ENCODE measurements around the gene ZNF462. TPM values are rescaled to one million over a fixed set of nuclear protein-coding genes. Genes with fewer than 3 reads are reported as not detected.
"Not testable (repeated sequence)": the region's sequence is repeated elsewhere in the genome, so short reads cannot be mapped to it uniquely, and the experiment has no call there.

ZNF462 gene
- total RNA-seq, 2 donors from 2014 or later: 41.4 to 54.4 TPM

DNA sequence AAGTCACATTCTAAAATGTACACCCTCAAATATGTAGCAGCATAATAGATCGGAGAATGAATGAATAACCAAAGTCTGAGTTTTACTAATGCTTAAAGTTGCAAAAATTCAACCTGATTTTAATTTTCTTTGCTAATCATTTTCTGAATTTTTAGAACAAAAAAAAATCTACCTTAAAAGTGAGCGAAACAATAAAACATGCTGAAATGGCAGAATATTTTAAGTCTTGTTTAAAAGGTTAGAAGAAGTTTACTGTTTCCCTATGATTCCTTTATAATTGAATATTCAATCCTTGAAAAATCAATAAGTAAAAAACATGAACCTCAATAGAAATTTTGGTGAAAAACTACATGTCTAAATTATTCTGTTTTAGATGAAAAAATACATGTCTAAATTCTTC, 27.1 kb upstream of the ZNF462 start:
- Histone ChIP-seq H3K9me3 (no peaks in the 10 kb centered on the region), H3K4me3 (no peak overlapping the region), H3K36me3 (no peaks in the 10 kb centered on the region), H3K27me3 (replicated peaks; ENCODE audit: insufficient read depth) (no peaks in the 10 kb centered on the region), H3K27ac (no peak overlapping the region), H3K4me1 (replicated peaks) (no peaks in the 10 kb centered on the region)
- DNase-seq (ENCODE audit: low spot score): no peak
- 96% methylated on average over 2 of the region's 2 CpGs for WGBS
- intact Hi-C loops (cut with DNase I): no loop called here
- TF ChIP-seq POLR2A (IDR thresholded peaks at IDR 0.05): no peak
- TF ChIP-seq, protein P1, sequence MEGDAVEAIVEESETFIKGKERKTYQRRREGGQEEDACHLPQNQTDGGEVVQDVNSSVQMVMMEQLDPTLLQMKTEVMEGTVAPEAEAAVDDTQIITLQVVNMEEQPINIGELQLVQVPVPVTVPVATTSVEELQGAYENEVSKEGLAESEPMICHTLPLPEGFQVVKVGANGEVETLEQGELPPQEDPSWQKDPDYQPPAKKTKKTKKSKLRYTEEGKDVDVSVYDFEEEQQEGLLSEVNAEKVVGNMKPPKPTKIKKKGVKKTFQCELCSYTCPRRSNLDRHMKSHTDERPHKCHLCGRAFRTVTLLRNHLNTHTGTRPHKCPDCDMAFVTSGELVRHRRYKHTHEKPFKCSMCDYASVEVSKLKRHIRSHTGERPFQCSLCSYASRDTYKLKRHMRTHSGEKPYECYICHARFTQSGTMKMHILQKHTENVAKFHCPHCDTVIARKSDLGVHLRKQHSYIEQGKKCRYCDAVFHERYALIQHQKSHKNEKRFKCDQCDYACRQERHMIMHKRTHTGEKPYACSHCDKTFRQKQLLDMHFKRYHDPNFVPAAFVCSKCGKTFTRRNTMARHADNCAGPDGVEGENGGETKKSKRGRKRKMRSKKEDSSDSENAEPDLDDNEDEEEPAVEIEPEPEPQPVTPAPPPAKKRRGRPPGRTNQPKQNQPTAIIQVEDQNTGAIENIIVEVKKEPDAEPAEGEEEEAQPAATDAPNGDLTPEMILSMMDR (IDR thresholded peaks at IDR 0.05): no peak
- no peak for TF ChIP-seq POLR2AphosphoS5 (IDR thresholded peaks at IDR 0.05)

DNA sequence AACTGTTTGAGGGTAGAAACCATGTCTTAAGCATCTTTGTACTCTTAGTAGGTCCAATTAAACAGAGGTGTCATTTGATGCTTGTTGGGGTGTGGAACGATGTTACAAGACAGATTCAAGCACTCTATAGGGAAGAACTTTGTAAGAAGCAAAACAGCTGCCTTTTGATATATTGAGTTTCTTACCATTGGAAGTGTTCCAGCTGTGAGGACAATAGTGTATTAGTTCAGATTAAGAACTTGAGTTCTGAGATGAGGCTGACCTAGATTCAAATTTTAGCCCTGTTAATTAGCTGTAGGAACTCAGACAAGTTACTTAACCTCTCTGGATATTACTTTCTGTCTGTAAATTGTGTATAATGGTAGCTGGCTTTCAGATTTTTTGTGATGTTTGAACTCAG, 19.6 kb upstream of the ZNF462 start:
- WGBS: 16% methylated on average over 1 of the region's 1 CpG
- no peak for TF ChIP-seq POLR2AphosphoS5 (IDR thresholded peaks at IDR 0.05)
- TF ChIP-seq, protein P1 (IDR thresholded peaks at IDR 0.05): no peak
- no peak for TF ChIP-seq POLR2A (IDR thresholded peaks at IDR 0.05)
- no peak for DNase-seq (ENCODE audit: low spot score)

DNA sequence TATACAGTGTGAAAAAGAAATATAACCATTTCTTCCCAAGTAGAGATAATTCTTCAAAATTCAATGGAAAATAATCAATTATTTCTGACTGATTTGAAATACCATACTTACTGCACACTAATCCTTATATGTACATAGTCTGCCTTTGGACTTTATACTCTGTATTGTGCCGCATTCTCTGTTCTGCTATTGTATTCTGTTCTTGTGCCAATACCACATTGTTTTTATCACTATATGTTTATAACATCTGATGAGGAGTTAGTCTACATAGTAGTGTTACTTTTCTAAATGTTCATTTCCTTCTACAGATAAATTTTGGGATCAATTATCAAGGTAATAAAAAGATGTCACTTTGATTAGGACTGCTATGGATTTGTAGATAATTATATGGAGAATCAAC, 16.7 kb upstream of the ZNF462 start:
- Histone ChIP-seq H3K4me1 (replicated peaks) (no peaks in the 10 kb centered on the region), H3K9me3 (no peaks in the 10 kb centered on the region), H3K36me3 (no peaks in the 10 kb centered on the region), H3K27ac (no peak overlapping the region), H3K27me3 (replicated peaks; ENCODE audit: insufficient read depth) (no peaks in the 10 kb centered on the region), H3K4me3 (no peak overlapping the region)
- 78% methylated on average over 1 of the region's 1 CpG for WGBS
- TF ChIP-seq POLR2A (IDR thresholded peaks at IDR 0.05) (no peak), POLR2AphosphoS5 (IDR thresholded peaks at IDR 0.05) (no peak)
- TF ChIP-seq, protein P1 (IDR thresholded peaks at IDR 0.05): no peak
- intact Hi-C loops (cut with DNase I): no loop called here
- DNase-seq (ENCODE audit: low spot score): no peak

More for the DNA sequence above, 19.6 kb upstream of the ZNF462 start:
- Histone ChIP-seq H3K27ac (no peak overlapping the region), H3K4me1 (replicated peaks) (no peaks in the 10 kb centered on the region), H3K36me3 (no peaks in the 10 kb centered on the region), H3K27me3 (replicated peaks; ENCODE audit: insufficient read depth) (no peaks in the 10 kb centered on the region), H3K4me3 (no peak overlapping the region), H3K9me3 (no peaks in the 10 kb centered on the region)
- intact Hi-C loops (cut with DNase I): no loop called here

DNA sequence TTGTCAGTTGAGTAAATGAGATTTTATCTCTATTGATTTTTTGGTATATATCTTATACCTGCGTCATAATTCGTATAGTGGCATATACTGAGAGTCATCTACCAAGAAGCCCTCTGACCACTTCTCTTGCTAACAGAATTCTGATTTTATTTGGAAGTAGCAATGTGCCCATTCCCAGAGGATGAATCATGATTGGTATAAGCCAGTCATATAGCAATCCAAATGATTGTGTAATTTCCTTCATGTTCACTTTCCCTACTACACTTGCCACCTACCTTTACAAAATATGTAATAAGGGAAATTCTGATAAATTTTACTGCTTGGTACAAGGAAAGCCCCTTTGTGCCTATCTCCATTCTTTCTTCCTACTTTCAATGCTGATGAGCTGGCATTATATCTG, 16.1 kb upstream of the ZNF462 start:
- Histone ChIP-seq H3K27me3 (replicated peaks; ENCODE audit: insufficient read depth) (no peaks in the 10 kb centered on the region), H3K27ac (no peak overlapping the region), H3K4me3 (no peak overlapping the region), H3K36me3 (no peaks in the 10 kb centered on the region), H3K4me1 (replicated peaks) (no peaks in the 10 kb centered on the region), H3K9me3 (no peaks in the 10 kb centered on the region)
- TF ChIP-seq POLR2AphosphoS5 (IDR thresholded peaks at IDR 0.05) (no peak), POLR2A (IDR thresholded peaks at IDR 0.05) (no peak)
- TF ChIP-seq, protein P1 (IDR thresholded peaks at IDR 0.05): no peak
- WGBS: 81% methylated on average over 2 of the region's 2 CpGs
- DNase-seq (ENCODE audit: low spot score): no peak
- intact Hi-C loops (cut with DNase I): no loop called here

DNA sequence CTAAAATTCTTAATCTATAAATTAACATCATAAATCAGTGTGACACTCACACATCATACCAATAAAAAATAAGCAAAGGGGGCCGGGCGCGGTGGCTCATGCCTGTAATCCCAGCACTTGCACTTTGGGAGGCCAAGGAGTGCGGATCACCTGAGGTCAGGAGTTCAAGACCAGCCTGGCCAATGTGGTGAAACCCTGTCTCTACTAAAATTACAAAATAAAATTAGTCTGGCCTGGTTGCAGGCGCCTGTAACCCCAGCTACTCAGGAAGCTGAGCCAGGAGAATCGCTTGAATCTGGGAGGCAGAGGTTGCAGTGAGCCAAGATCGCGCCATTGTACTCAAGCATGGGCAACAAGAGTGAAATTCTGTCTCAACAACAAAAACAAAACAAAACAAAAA, 11.3 kb upstream of the ZNF462 start:
- 90% methylated on average over 8 of the region's 8 CpGs for WGBS
- intact Hi-C loops (cut with DNase I); H3K27me3 ChIP-seq (replicated peaks; ENCODE audit: insufficient read depth); H3K36me3 ChIP-seq; DNase-seq (ENCODE audit: low spot score); H3K4me1 ChIP-seq (replicated peaks); H3K4me3 ChIP-seq; H3K27ac ChIP-seq; H3K9me3 ChIP-seq: not testable (repeated sequence)
